8988T (cell line): ENCODE results near the gene FAM186B.
A peak's percentile ranks its signal among the peaks of the same experiment; 100 is the strongest.

ENCODE experiments used
- DNase-seq: peaks from one replicate; pipeline ENCODE4 v3.0.0; 2011

The FAM186B gene

DNA sequence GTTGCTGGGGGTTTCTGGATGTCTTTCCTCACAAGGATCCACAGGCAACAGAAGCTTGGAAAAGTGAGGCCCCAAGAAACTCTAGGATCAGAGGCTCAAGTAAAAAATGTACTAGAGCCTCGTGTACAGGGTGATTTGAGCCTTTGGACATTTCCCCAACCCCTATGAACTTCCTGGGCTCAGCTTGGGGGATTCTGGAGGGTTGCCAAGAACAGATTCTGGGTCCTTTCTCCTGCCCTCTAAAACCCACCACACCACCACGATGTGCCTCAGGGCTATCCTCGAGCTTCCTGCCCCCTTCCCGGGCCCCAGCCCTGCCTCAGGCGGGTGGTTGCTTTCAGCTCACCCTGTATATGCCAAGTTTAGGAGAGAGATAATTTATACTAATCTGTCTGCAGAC is 583 bp downstream of the FAM186B start:
- no peak for DNase-seq

DNA sequence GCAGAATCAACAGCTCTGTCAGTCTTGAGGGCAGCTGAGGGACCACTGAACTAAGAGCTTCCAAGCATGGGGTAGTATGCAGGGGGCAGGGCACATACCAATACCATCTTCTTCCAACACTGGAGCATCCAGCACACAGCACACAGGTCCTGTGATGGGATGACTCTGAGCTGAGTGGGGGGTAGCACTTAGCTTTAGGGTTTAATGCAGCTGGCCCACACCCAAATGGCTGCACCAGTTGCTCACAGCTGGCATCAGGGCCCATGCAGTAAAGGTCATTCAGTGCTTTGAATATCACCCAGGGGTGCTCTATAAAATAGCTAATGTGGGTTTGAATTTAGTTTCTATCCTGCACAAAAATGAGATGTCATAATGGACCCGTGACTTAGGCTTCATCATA is 1.7 kb downstream of the FAM186B start:
- no peak for DNase-seq

DNA sequence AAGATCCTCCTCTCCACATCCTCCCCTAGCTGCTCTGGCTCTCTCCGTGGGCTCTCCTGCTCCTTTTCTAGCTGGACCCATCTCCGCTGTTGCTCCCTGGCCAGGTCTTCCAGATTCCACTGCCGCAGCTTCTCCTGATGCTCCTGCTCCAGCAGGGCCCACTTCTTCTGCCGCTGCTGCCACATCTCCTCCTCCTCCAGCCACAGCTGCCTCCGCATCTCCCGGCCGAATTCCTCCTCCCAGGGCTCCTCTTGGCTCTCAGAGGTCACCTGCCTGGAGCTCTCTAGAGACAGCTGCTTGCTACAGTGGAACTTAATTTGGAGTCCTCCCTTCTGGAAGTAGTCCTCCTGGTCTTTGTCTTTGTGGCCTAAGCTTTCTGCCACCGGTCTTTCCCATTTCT is 5.5 kb downstream of the FAM186B start:
- DNase-seq = no peak

DNA sequence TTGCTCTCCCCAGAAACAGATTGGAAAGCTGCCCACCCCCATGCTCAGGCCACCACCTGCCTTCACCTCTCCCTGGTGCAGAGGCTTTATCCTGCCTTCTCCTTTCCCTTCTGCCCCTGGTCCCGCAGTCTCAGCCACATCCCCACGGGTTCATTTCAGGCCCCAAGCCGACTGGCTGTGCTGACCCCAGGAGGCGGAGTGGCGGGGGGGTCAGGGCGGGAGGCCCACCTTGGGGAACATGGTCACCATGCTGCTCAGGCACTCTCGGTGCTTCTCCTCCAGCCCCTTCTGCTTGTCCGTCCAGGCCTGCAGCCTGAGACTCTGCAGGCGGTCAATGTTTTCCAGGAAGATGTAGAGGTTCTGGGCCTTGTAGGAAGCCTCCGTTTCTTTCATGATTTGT is 6.9 kb downstream of the FAM186B start:
- DNase-seq = no peak

DNA sequence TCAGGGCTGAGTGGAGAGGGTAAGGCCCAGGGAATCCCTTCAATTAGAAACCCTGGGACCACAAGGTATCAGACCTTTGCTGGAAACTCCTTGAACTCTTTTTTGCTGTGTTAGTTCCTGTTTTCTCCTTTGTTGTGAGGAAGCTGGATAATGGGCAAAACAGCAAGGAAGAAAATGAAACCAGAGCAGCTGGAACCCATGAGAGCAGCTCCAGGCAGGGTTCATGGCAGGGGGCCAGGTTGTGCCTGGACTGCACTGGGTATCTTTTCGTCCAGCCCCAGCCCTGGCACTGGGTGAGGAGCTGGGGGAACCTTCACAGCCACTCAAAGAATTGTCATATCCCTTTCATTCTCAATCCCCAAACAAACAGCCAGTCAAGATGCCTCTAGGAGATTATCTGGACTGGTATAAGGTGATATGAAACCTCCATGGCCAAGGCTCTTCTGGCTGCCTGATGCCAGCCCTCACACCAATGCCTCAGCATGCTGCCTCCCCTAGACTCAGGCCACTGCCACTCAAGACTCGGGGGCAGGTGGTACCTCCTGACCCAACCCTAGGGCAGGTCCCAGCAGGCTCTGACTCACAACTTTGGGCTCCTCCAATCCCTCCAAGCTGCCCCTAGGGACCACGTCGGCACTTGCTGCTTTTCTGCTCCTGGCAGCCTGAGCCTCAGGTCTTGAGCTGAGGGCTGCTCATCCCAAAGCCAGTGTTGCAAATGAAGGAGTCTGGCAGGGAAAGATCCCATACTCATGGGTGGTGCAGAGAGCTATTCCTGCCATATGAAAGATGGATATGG is 16.5 kb downstream of the FAM186B start:
- no peak for DNase-seq

DNA sequence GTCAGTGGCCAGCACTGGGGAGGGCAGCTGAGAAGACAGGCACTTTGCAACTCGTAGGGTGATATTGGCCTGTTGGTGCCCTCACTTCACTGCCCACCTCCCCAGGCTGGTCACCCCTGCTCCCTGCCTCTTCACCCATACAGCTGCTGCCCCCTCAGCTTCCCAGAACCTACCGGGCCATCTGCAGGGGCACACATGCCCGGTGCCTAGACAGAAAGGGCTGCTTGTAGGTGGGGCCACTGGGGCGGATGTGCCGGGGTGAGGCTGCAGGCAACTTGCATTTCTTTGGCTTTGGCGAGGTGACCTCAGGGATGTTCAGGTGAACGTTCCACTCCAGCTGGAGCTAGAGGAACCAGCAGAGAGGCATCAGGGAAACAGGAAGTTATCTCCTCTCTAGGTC is 17.2 kb downstream of the FAM186B start:
- DNase-seq = no peak

DNA sequence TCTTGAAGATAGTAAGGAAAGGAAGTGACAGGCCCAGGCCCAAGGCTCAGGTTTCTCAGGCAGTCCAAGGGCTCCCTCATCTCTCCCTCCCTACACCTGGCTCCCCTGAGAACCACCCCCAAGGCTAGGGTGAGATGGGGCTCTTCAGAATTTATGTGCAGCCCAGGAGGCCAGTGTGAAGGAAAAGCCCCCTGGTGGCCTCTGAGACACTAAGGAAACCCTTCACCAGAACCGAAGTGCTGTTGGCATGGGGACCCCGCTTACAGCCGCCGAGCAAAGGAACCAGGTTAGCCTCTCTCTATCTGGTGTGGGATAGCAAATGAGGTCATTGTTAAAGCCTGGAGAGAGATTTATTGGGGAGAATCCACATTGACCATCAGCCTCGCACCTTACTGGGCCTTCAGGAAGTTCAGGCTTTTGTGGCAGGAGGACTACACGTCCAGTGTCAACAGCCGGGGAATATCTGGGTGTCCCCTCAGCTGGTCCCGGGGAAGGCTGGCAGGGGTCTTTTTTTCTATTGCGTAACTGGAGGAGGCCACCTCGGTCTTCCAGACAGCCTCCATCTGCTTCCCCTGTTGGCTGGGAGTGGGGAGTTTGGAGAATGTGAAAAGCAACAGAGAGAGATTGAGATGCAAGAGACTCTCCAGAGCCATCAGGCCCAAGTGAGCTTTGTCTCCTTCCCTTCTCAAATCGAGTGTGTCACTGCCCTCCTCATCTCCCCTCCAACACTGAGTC is 18.1 kb downstream of the FAM186B start:
- DNase-seq = no peak

DNA sequence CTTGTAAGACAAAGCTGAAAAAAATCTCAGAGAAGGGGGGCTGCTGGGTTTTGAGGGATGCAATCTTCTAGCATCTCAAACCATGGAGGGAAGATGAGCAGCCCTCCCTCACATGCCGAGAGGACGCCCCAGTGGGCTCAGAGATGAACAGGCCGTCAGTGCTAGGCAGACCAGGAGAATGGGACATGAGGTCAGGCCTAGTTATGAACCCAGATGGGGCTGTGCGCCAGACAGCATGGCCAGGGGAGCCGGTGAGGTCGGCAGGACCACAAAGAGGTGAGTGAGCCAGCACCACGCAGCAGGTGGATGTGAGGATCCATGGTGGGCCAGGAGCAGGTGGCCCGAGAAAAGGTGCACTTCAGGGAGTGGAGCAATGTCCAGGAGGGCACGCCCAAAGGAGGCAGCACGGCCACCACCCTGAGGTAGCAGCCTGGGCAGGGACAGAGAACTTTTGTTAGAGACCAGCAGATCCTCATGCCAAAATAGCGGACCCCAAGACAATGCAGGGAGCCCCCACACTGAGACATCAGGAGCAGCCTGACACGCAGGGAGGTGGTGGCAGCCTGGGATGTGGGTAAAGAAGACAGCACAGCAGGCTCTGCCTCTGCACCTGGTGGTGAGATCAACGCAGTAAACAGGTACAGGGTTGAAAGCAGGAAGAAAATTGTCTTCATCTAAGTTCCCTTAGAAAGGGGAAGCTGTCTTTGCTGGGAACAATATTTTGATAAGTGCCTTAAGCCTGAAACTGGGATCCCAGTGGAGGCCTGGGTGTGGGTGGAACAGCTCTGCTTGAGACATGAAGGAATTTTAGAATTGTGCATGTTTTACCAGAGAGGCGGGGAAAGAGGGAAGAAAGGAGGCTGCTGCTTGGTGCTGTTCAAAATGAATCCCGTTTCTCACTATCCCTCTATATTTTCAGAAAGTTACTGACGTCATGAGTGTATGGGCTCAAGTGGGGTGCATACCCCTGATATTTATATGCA is 19.7 kb downstream of the FAM186B start:
- DNase-seq = no peak

DNA sequence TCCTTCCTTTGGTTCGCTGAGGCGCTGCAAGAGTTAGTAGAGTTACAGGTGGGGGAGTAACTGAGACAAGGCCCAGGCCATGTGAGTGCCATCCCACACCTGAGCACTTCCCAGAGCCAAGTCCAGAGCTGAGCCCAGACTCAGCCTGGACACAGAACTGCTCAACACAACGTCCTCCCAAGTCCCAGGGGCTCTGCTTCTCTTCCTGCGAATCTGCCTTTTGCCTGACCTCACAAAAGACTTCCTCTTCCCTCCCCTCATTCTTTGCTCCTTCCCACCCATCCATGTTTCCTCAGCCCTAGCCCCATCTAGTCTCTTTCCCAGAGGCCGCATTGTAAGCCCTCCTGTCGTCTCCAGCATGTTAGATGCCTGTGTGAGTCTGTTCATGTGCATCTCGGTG is 20.8 kb downstream of the FAM186B start:
- DNase-seq = no peak

DNA sequence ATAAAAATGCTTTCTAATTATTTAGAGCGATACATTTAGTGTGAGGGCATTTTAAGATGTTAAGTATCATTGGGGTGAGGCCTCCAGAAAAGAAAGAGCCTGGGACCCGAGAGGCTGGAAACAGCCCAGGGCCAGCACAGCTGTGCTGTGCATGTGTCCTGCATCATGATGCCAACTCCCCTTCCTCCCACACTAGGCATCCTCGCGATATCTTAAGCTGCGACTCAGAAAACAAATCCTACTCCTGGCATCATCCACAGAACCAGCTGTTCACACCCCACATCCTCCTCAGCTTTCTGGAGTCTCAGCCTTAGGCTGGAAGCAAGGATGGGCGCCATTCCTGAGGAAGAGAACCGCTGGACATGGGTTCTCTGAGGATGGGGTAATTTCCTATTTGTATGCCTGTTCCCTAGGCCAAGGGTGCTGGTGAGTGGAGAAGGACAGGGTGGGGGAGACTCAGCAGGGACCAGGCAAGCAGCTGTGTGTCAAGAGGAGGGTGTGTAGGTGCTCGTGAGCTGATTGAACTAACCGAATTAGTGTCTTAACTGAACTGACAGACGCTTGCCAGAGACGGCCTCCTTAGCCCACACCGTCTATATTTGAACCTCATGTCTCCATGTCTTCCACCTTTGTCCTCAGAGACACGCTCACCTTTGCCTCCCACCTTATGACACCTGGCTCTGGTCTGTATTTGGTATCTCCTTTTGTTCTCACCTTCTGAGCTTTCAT is 21.9 kb downstream of the FAM186B start:
- no peak for DNase-seq

DNA sequence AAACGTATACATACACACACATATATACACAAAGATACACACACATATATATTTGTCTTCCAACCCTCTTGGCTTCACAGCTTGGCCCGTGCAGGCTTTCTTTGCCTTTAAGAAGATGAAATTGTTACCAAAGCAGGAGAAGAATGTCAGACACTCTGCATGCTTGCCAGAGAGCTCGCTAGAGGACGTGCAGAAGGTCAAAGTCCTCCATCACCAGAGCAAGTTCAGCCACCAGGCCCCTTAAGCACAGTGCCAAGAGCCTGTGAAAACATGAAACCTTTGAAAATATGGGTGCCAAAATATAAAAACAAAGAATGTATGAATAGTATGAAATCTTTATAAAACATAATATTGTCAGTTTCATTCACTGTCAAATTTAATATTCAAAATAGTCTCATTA is 22.6 kb downstream of the FAM186B start:
- DNase-seq = no peak

DNA sequence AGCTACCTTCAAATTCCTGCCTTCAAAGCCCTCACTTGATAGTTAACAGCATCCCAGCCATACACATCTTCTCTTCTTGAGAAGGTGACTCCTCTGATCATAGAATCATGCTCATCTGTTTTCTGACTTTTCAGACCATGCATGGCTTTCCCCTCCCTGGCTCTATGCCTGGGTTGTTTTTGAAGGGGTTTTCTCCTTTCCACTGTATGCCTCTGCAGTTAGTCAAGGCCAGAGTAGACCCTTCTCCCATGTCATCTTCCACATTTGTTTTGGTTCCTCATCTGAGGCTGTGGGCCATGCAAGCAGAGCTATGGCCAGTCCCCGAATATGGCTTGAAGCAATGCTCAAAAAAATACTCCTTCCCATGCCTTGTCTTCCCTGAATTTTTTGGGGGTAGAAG is 23.2 kb downstream of the FAM186B start:
- no peak for DNase-seq

DNA sequence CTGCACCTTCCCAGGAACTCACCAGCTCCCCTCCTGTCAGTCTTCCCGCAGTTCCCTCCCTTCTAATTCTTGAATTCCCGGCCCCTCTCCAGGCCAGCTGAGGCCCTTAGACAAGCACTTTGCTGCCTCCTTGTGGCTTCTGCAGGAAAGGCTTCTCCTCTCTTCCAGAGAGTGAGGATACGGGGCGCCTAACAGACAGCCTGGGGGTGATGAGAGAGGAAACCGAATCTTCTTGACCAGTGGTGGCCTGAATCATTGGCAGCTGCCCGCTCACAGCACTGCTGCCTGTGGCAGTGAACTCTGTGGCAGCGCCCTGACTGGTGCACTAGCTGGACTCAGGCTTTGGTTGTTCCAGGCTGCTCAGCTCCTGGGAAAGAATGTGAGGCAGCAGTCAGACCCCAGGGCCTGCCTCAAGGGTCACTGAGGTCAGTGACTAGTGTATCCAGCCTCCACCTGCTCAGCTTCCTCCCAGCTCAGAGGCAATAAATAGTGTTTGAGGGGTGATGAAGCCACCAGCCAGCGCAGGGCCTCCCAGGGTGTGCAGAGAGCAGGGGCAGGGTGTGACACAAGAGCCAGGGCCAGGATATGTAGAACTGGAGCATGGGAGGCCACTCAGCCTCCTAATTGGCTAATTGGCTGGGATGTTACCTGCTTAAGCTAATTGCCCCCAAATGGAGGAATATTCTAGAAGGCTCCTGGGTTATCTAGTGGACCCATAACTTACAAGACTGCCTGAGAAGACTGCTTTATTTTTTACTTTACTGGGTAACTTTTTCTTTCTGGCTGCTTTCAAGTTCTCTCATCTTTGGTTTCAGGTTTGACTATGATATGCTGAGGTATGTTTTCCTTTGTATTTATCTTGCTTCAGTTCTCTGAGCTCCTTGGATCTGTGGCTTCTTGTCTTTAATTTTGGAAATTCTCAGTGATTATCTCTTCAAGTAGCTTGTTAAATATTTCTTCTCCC is 24.6 kb downstream of the FAM186B start:
- peak; percentile 79 for DNase-seq

DNA sequence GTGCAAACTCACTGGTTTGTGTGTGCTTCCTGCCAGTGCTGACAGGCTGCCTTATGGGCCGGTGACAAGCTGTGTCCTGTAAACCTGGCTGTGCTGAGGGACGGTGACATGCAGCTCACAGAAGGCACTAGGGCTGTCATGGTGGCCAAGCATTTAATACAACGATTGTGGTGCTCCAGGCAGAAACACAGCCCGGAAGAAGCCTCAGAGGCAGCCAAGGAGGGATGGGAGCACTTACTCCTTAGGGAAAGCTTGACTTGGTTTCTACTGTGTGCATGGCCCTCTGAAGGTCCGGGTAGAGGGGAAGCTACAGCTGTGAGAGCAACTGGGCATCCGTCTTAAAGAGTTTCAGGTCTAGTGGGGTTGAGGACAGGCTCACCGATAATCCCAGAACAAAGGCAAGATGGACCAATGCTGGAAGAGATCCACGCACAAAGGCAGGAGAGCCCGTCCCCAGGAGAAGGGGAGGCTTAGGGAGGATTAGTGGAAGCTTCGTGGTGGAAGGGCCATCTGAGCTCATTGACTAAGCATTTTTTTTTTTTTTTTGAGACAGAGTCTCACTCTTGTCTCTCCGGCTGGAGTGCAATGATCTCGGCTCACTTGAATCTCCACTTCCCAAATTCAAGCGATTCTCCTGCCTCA is 26.8 kb downstream of the FAM186B start:
- DNase-seq = no peak

DNA sequence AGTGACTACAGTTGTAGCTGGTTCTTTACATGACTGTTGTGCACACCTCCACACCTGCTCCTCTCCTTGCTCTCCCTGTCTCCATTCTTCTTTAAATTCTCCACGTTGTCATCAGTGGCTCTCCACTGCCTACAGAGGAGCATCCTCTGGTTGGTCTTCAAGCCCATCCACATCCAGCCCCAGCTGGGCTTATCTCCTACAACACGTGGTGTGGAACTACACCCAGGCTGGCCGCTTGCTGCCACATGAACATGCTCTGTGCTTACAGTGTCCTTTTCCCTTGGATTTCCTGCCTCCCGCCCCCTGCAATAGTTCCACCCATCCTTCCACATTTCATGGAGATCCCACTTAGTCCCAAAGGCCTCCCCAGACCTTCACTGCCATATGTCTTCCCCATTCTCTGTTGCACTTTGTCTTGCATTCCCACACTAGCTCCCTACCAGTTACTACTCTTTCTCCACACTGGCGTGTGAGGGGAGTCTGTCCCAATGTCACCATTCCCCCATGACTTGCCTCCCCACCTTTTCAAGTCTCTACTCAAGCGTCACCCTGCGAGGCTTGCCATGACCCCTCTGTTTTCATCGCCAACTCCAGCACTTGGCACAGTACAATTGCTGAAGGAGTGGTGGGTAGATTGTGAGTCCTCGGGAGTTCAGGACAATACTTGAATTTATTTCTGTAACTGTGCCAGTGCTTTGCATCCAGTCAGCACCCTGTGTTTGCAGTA is 27.7 kb downstream of the FAM186B start:
- DNase-seq = no peak

DNA sequence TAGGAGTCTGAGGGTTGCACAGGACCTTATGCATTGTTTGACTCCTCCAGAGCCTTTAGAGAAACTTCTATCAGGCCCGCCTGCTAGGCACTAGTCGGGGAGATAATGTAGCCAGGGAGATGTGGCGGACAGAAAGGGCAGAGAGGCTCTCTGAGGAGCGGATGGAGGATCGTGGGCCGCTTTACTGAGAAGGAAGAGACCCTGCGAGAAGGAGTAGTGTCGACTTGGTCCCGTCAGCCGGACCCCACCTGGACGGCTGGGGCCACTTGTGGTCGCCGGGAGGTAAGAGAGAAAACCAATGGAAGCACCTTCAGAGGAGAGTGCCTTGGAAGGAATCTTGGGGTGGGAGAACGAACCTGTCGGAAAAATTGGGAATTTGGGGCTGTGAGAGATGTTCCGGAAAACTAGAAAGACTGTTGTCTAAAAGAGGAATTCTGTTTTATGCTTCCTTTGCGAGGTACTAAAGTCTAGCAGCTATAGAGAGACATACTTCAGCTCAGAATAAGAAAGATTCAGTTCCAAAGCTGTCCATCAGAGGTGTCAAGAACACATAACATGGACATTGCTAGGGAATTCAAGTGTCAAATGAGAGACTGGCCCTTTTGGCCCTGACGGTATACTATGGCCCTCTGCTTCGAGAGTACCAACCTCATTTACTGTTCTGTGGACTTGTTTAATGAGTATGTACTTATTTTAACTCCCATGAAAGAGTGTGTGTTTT is 36.8 kb downstream of the FAM186B start:
- no peak for DNase-seq

DNA sequence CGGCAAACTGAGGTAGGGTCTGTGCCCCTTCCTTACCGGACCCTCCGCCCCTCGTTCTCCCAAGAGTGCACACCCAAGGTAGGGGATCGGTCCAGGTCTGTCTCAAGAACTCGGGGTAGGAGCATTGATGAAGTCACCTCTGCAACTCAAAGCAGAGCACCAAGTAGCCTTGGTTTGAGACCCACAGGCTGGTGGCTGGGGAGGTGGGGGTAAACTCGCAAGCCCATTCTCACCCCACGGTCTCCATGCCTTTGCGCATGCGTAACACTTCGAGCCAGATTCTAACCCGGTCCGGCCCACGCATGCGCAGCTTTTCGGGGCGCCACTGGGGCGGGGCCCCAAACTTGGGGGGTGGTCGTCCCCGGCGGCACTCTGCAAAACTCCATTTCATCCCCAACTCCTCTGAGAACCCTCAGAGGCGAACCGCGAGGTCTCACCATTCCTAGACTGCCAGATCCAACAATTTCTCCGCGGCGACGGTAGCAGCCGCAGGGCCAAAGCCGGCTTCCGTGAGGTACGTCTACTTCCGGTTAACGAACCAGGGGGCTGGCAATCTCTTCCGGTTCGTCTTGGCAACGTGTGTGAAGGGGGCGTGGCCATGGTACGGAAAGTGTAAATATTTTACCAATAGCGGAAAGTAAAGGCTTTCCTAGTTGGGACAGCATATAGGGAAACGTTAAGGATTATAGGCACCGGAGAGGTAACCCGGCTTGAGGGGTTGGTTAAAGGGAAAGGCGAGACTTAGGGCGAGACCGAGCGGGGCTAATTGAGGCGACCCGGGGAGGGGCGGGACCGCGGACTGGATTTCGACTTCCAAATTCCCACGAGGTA is 37.6 kb downstream of the FAM186B start, which contains the start of gene MCRS1:
Gene MCRS1, minus strand, starts transcription at position 532 of the 831 bp plus-strand sequence. CDS start 1,411 bp downstream, outside the sequence.
- DNase-seq = peak; percentile 91

DNA sequence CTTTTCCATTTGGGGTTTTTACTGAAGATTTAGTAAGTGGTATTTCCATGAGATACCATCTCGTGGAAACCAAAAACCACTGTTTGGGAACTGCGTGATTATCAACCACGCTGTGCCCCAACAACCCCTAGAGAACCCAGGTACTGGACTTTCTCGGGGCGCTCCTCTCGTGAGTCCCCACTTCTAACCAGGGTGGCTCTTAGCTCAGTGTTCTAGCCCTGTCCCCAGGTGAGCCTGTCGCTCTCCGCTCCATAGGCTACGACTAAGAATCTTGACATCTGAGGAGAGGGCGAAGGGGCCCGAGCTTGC is 38.2 kb downstream of the FAM186B start:
- no peak for DNase-seq

DNA sequence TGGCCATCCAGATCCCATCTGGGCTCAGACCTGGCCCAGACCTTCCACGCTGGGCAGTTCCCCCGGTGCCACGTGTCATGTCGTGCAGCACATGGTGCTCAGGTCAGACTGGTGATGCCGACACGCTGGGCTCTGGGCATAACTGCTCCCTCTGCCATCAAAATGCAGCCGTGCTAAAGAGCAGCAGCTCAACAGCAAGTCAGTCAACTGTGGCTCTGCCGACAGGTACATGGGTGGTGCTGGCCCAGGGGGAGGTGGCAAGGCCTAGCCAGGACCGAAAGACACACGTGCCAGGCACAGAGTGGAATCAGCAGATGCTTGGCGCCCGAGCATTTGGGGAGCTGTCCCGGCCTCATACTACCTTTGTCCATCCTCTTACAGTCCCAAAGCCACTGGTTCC is 39.1 kb downstream of the FAM186B start:
- no peak for DNase-seq
